GM12892 (cell line): Measurements from ENCODE around the gene DLX1.
"Not testable (repeated sequence)": the region's sequence is repeated elsewhere in the genome, so short reads cannot be mapped to it uniquely, and the experiment has no call there.

Experiments used
- DNase-seq: peaks from one replicate; pipeline ENCODE4 v3.0.0; 2011; ENCODE audit not compliant: insufficient read length
- FAIRE-seq: peaks from 2 replicates; lab custom pipeline; 2011; peaks lifted over from hg19 to GRCh38; lab: Jason Lieb, UNC
- POLR2A ChIP-seq: IDR thresholded peaks from 2 replicates; pipeline ENCODE4 v1.6.1; 2011; ENCODE audit warnings: low read depth, low read length, control low read depth
- POLR2AphosphoS5 ChIP-seq: IDR thresholded peaks from 2 replicates; pipeline ENCODE4 v1.6.1; 2011; ENCODE audit warnings: low read depth, low read length, control low read depth
- TAF1 ChIP-seq: IDR thresholded peaks from 2 replicates; pipeline ENCODE4 v1.6.1; 2011; ENCODE audit warnings: low read depth, mild to moderate bottlenecking, control low read depth, low read length, borderline replicate concordance

Gene DLX1

DNA sequence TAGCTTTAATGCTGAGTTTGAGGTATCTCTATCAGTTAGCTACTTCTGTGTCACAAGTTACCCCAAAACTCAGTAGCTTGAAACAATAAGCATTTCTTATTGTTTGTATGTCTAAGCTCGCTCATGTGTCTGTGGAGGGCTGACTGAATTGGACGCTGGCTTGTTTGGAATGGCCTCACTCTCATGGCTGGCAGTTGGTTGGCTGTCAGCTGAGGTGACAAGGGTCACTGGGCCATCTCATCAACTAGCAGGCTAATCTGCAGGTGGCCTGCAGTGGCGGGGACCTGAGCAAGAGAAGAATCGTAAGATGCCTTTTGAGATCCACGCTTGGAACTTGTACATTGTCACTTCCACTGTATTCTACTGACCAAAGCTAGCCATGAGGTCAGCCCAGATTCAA is 30.8 kb downstream of the DLX1 start:
- no peak for DNase-seq
- no peak for FAIRE-seq
- no peak for TF ChIP-seq POLR2A
- TF ChIP-seq POLR2AphosphoS5 = no peak
- no peak for TF ChIP-seq TAF1

GRCh38 chr2:172119089-172119488 is 33.8 kb downstream of the DLX1 start:
- DNase-seq = no peak
- FAIRE-seq = no peak

GRCh38 chr2:172120118-172120517 is 34.8 kb downstream of the DLX1 start:
- no peak for TF ChIP-seq POLR2AphosphoS5
- no peak for TF ChIP-seq TAF1
- no peak for TF ChIP-seq POLR2A
- no peak for FAIRE-seq

More at GRCh38 chr2:172119089-172119488, 33.8 kb downstream of the DLX1 start:
- TF ChIP-seq POLR2A = no peak
- no peak for TF ChIP-seq POLR2AphosphoS5
- TF ChIP-seq TAF1 = no peak

GRCh38 chr2:172128484-172128883 is 43.2 kb downstream of the DLX1 start:
- DNase-seq (no peak), FAIRE-seq (no peak)
- no peak for TF ChIP-seq POLR2A
- no peak for TF ChIP-seq TAF1

More at GRCh38 chr2:172120118-172120517, 34.8 kb downstream of the DLX1 start:
- no peak for DNase-seq

DNA sequence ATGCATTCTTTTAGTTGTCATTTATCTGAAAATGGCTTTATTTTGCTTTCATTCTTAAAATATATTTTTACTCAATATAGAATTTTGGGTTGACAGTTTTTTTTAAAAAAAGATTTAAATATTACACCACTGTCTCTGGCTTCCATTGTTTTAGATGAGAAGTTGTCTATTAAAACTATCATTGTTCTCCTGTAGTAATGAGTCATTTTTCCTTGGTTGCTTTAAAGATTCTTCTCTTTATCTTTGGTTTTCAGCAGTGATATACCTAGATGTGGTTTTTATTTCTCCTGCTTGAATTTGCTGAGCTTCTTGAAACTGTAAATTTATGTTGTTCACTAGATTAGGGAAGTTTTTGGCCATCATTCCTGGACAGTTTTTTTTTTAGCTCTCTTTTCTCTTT is 44.1 kb downstream of the DLX1 start:
- FAIRE-seq = no peak
- TF ChIP-seq POLR2AphosphoS5 (no peak), POLR2A (no peak), TAF1 (no peak)
- no peak for DNase-seq

GRCh38 chr2:172131713-172132555 is 46.6 kb downstream of the DLX1 start:
- FAIRE-seq = no peak
- TF ChIP-seq POLR2AphosphoS5 = no peak
- TF ChIP-seq POLR2A = no peak
- TF ChIP-seq TAF1 = no peak
- no peak for DNase-seq

- no peak for TF ChIP-seq POLR2AphosphoS5
- TF ChIP-seq POLR2A = no peak
- TF ChIP-seq TAF1 = no peak
- FAIRE-seq (no peak), DNase-seq (no peak)
Observed at GRCh38 chr2:172134270-172134669, 49.0 kb downstream of the DLX1 start.

DNA sequence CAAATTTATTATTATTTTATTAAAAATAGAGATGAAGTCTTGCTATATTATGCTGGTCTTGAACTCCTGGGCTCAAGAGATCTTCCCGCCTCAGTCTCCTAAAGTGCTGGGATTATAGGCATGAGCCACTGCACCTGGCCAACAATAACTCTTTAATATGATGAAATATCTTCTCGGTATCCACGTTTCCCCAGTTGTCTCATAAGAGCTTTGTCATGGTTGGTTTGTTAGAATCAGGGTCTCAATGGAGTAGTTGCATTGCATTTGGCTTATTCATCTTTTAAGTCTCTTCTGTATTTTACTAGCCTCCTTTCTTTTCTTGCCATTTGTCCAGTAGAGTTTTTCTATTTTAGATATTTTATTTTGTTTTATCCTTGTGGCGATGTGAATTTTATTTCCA is 50.1 kb downstream of the DLX1 start:
- FAIRE-seq (no peak), DNase-seq (no peak)
- TF ChIP-seq POLR2A (no peak), TAF1 (no peak), POLR2AphosphoS5 (no peak)

DNA sequence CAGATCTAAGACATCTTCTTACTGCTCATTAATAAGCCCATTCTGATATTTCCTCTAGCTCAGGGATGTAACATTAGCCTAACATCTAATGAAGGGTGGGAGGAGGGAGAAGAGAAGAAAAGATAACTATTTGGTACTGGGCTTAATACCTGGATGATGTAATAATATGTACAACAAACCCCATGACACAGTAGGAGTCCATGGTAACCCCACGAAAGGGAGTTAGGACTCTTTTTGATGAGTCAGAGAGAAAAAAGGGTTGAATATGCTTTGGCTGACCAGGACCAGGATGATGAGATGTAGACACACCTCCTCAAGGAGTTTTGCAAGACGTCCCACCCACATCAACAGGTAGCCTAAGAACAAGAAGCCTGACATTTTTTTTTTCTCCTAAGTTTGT is 51.8 kb downstream of the DLX1 start:
- no peak for FAIRE-seq
- DNase-seq = no peak
- TF ChIP-seq POLR2A (no peak), POLR2AphosphoS5 (no peak), TAF1 (no peak)

DNA sequence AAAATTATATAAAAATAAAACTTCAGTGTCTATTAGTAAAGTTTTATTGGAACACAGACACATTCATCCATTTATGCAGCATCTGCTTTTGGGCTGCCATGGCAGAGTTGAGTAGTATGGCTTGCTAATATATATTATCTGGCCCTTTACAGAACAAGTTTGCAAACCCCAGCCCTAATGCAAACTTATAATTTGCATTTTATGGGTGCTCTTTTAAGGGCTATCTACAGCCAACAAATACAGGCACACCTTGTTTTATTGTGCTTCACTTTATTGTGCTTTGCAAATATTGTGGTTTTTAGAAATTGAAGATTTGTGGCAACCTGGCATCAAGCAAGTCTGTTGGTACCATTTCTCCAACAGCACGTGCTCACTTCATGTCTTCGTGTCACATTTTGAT is 52.6 kb downstream of the DLX1 start:
- FAIRE-seq = no peak
- no peak for TF ChIP-seq POLR2AphosphoS5
- DNase-seq = no peak

DNA sequence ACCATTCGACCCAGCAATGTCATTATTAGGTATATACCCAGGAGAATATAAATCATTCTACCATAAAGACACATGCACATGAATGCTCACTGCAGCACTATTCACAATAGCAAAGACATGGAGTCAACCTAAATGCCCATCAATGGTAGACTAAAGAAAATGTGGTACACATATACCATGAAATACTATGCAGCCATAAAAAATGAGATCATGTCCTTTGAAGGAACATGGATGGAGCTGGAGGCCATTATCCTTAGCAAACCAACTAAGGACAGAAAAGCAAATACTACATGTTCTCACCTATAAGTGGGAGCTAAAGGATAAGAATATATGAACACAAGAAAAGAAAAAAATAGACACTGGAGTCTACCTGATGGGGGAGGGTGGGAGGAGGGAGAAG is 53.4 kb downstream of the DLX1 start:
- not testable (repeated sequence) for DNase-seq, FAIRE-seq
